ENCODE results near the gene CD163.
"Not testable (repeated sequence)": the region's sequence is repeated elsewhere in the genome, so short reads cannot be mapped to it uniquely, and the experiment has no call there.

The CD163 gene

GRCh38 chr12:7503686-7504415 is at the start of gene CD163:
Gene CD163, minus strand, starts transcription at chr12:7503777. Its CDS starts 87 bp downstream, at chr12:7503690.
- no peak for DNase-seq (ENCODE audit: low spot score)

GRCh38 chr12:7542813-7543212 is 39.2 kb upstream of the CD163 start:
- no peak for DNase-seq (ENCODE audit: low spot score)

GRCh38 chr12:7542046-7542445 is 38.5 kb upstream of the CD163 start:
- DNase-seq (ENCODE audit: low spot score): no peak

- DNase-seq (ENCODE audit: low spot score): no peak
Observed at GRCh38 chr12:7514416-7514815, 10.8 kb upstream of the CD163 start.

GRCh38 chr12:7512553-7512952 is 9.0 kb upstream of the CD163 start:
- DNase-seq (ENCODE audit: low spot score): no peak

GRCh38 chr12:7509793-7510470 is 6.4 kb upstream of the CD163 start:
- DNase-seq (ENCODE audit: low spot score): not testable (repeated sequence)

GRCh38 chr12:7502612-7503011 is 965 bp downstream of the CD163 start:
- no peak for DNase-seq (ENCODE audit: low spot score)

GRCh38 chr12:7501031-7501588 is 2.5 kb downstream of the CD163 start:
- DNase-seq (ENCODE audit: low spot score): no peak

GRCh38 chr12:7499636-7500035 is 3.9 kb downstream of the CD163 start:
- DNase-seq (ENCODE audit: low spot score): no peak

GRCh38 chr12:7498809-7499208 is 4.8 kb downstream of the CD163 start:
- no peak for DNase-seq (ENCODE audit: low spot score)

- no peak for DNase-seq (ENCODE audit: low spot score)
Observed at GRCh38 chr12:7497661-7498060, 5.9 kb downstream of the CD163 start.

- DNase-seq (ENCODE audit: low spot score): no peak
Observed at GRCh38 chr12:7496451-7496850, 7.1 kb downstream of the CD163 start.

GRCh38 chr12:7495136-7495535 is 8.4 kb downstream of the CD163 start:
- no peak for DNase-seq (ENCODE audit: low spot score)

- DNase-seq (ENCODE audit: low spot score): no peak
Observed at GRCh38 chr12:7493006-7493405, 10.6 kb downstream of the CD163 start.

- no peak for DNase-seq (ENCODE audit: low spot score)
Observed at GRCh38 chr12:7486512-7486911, 17.1 kb downstream of the CD163 start.

- DNase-seq (ENCODE audit: low spot score): no peak
Observed at GRCh38 chr12:7485095-7485494, 18.5 kb downstream of the CD163 start.

GRCh38 chr12:7483343-7483742 is 20.2 kb downstream of the CD163 start:
- no peak for DNase-seq (ENCODE audit: low spot score)

- no peak for DNase-seq (ENCODE audit: low spot score)
Observed at GRCh38 chr12:7479771-7480170, 23.8 kb downstream of the CD163 start.

GRCh38 chr12:7472060-7472459 is 31.5 kb downstream of the CD163 start:
- no peak for DNase-seq (ENCODE audit: low spot score)

- DNase-seq (ENCODE audit: low spot score): no peak
Observed at GRCh38 chr12:7460375-7461259, 43.0 kb downstream of the CD163 start.

- DNase-seq (ENCODE audit: low spot score): no peak
Observed at GRCh38 chr12:7459973-7460372, 43.6 kb downstream of the CD163 start.

GRCh38 chr12:7451756-7452155 is 51.8 kb downstream of the CD163 start:
- no peak for DNase-seq (ENCODE audit: low spot score)

All from left forelimb (tissue), 1 donor.